HG03442 (cell line): ENCODE measurements around the gene FOCAD.

Experiments
- ATAC-seq: cut with Tn5 transposase; IDR thresholded peaks from one replicate; pipeline ENCODE4 v1.9.1; 2021; ENCODE audit warnings: mild to moderate bottlenecking, moderate library complexity; ENCODE audit not compliant: unreplicated experiment

FOCAD gene

DNA sequence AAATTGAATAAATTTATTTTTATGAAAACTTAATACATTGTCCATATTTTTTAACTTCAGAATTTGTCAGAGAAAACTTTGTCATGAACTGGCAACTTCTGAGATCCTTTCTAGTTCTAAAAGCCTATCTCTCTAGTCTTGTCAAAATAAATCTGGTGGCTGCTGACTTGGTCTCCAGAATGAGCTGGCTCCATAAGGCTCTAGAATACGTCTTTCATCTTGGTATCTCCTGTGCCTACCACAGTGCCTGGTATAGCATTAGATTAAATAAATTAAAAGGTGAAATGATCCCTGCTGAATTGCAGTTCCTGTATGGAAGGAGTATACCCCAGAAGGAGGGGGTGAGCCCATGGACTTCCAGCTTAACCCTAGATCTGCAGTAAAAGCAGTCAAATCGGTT is 2.6 kb upstream of the FOCAD start:
- ATAC-seq = no peak

GRCh38 chr9:20683351-20684034 is 566 bp upstream of the FOCAD start:
- peak; percentile 2 for ATAC-seq

DNA sequence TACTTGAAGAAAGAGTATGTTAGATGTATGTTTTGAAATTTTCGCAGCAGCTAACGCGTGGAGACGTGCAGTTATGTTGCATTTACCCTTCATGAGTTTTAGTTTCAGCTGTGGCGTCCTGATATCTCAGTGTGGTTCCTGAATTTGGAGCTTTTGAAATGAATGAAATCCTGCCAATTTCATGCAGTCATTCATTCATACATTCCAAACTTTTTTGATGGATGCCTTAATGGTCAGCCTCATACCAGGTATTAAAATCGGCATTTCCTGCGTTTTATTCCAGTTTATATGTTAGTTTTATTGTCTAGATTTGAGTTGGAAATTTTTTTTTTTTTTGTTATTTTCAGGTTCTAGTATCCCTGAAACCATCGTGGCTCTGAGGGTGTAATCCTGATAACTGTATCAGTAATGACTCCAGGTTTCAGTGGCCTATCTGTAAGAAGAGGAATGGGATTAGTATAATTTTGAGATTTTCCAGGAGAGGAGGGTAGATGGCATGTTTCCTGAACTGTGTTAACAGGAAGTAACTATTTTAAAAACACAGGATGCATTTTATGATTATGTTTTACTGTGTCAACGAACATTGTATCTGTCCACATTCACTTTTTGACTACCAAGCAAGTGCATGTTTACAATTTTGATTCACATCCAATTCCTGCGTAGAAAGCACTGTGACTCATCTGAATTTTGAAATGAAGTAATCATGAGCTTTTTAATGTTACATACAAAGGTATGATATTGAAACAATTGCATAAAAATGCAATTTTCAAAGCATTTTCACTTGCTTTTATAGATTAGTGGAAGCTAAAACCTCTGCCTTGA is 1.0 kb downstream of the FOCAD start:
- no peak for ATAC-seq

DNA sequence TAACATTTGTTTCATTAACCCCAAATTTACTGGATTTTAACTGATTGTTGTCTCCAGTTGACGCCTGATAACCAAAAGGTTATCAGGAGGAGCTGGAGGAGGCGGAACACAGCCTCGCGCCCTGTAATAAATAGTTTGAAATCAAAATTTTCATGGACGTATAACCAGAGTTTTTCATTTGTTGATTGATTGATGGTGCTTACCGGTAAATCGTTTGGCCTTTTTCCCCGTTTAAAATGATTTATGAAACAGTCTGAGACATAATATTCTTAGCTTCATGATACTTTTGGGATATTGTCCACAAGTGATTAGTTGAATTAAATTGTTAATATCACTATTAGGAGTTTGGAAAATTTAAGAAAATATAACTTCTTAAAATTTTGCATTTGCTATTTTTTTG is 1.7 kb downstream of the FOCAD start:
- no peak for ATAC-seq

DNA sequence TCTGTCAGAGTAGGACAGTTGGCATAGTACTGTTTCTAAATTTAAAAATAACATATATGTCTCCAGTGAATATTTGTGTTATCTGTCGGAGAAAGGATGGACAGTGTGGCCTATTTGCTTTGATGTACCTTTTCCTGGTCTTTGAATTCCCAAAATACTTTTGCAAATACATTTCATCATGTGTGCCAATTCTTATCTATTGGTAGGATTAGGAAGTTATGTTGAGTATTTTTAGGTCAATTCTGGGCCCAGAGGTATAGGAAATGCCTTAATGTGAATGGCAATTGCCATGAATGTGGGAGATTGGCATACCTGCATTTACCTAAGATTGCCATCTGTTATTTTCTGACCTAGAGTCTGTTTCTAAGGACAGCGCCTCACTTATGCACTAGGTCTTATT is 5.8 kb downstream of the FOCAD start:
- ATAC-seq = no peak

DNA sequence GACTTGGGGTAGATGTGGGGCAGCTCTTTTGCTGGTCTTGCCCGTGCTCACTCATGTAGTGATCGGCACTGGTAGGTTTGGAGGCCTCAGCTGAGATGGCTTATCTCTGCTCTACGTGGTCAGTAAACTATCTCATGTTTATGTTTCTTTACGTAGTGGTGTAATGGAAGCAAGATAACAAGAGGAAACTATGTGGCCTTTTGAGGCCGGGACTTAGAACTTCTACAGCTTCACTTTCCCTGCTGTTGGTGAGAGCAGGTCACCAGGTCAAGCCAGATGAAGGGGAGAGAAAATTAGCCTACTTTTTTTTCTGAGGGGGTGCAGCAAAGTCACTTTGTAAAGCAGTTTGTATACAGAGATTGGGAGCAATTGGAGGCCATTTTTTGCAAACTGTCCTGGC is 8.5 kb downstream of the FOCAD start:
- ATAC-seq = no peak

- no peak for ATAC-seq
Observed at GRCh38 chr9:20693068-20693467, 9.0 kb downstream of the FOCAD start.

DNA sequence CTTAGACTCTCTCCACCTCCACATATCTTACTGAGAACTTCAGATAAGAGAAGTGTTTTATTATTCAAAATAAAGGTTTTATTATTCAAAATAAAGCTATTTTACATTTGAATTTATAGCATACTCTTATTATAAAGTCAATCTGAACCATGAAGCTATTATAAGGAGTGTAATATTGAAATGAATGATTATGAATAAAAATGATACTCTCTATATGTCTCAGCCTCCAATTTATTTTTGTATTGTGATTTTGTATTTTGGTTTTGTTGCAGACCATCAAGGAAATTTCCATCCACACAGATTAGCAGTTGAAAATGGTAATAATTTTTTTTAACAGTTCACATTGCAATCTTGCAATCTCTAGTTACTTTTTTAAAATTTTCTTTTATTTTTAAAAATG is 10.2 kb downstream of the FOCAD start:
- no peak for ATAC-seq

GRCh38 chr9:20697021-20697719 is 13.1 kb downstream of the FOCAD start:
- ATAC-seq = no peak

- no peak for ATAC-seq
Observed at GRCh38 chr9:20698782-20699181, 14.7 kb downstream of the FOCAD start.

DNA sequence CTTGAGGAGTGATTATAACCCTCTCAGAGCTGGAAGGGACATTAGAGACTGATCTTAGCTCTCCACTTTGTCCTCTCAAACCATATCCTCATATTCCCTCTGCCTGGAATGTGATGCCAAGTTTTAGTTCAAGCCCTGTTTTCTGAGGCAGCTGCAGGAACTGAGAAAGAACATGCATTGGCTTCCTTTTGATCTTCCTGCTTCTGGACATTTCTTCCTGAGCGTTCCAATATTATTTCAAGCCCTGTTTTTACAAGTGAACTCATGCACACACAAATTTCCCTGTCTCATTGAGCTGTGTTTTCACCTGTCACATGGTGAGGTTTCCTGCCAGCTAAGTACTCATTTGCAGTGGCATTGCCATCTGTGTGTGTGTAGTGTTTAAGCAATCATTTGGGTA is 17.0 kb downstream of the FOCAD start:
- no peak for ATAC-seq

DNA sequence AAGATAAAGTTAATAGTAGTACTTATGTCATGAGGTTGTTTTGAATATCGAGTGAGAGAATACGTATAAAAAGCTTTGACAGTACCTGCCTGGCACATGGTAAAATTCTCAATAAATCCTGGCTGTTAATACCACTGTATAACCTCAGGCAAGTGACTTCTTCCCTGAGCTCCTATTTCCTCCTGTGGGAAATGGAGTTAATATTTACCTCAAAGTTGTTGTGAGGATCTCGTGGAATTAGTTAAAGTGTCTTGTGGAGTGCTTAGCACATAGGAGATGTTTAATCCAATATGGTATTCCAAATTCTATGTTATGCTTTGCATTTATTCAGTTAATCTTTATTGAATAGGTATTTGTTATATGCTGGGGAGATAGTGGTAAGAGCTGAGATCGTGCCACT is 18.5 kb downstream of the FOCAD start:
- ATAC-seq = no peak

DNA sequence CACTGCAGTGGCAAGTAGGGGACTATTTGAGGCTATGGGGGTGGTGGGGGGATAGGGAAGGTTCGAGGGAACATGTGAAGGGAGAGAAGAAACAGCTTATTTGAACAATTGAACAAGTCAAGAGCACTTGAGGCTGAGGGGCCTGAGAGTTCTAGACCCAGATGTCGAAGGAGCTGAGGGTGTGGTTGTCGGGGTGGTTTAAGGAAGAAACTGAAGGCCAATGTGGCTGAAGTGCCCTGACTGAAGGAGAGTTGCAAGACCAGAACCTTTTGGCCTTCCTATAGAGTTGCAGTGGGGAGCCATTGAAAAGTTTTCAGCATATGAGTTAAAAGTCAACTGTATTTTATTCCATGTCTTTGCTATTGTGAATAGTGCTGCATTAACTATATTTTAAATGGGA is 19.1 kb downstream of the FOCAD start:
- no peak for ATAC-seq

GRCh38 chr9:20707708-20708107 is 23.6 kb downstream of the FOCAD start:
- ATAC-seq = no peak

DNA sequence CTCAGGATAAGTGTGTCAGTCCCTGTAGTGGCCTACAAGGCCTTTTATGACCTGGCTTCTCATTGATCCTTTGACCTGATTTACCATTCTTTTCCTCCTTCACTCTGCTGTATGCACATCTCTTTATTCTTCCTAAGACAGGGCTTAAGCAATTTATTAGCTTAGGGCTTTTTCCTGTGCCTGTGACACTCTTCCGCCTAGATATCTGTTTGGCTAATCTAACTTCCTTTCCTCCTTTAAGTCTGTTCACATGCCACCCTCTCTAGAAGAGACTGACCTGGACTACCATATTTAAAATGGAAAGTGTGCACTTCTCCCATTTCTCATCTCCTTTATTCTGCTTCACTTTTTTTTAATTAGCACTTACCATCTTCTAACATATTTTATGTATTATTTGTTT is 29.1 kb downstream of the FOCAD start:
- ATAC-seq = no peak

DNA sequence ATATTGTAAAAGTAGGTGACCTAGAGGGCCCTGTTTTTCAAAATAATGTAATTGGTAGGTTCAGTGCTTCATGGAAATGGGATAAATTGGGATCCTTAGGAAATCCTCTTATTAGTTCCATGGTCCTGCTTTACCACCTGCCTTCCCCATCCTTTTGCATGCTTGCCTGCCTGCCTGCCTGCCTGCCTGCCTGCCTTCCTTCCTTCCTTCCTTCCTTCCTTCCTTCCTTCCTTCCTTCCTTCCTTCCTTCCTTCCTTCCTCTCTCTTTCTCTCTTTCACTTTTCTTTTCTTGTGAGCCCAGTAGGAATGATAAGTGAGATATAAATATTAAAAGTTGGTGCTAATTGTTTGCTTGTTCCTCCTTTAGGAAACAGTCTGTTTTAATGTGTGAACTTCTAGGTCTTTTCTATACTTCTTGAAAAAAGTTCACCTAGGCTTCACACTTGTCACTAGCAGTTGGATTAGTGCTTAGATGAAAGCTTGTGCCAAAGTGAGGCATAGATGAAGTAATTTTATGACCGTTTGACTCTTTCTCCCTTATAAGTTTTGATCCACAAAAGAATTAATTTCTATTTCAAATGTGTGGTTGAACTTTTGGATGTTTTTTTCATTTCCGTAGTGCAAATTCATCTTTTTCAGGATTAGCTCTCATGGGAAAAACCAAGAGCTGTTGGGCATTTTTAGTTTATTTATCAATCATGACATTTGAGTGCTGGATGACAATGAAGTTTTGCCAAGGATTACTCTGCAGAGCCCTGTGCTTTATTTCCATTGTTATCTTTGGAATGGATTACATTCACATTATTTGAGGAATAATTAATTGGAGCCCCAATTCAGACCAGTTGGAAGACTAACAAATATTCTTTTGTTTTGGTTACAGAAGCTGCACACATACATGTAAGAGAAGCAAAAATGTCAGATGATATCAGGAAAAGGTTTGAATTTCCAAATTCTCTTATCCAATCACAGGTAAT is 30.7 kb downstream of the FOCAD start:
- no peak for ATAC-seq

- no peak for ATAC-seq
Observed at GRCh38 chr9:20722221-20722620, 38.2 kb downstream of the FOCAD start.

- ATAC-seq = no peak
Observed at GRCh38 chr9:20725675-20726074, 41.6 kb downstream of the FOCAD start.

- no peak for ATAC-seq
Observed at GRCh38 chr9:20726144-20726543, 42.1 kb downstream of the FOCAD start.

DNA sequence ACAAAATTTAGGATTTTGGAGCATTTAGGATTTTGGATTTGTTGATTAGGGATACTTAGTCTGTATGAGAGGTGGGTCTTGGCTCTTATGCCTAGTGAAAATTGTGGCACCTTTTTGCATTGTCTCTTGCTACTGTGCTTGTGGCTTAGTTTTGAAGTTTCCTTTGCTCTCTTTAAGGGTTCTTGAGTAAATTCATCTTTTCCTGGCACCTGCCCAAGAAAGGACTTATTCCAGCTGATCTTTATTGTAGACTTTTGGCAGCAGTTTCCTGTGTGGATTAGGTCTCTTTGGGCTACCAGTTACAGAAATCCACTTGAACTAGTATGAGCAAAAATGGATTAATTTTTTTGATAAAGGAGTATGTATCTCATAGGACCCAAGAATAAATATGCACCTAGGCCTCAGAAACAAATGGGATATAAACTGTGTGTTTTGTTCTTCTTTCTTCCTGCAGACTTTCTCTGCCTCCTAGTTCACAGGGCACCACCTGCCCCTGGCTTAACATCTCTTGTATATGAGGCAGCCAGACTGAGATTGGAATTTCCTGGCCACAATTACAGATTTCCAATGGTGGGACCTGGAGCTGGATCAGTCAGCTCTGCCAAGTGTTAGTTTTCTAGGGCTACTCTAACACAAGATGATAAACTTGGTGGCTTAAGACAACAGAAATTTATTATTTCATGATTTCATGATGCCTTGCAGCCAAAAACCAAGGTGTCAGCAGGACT is 44.6 kb downstream of the FOCAD start:
- no peak for ATAC-seq
